Tongue (tissue), 2 donors: ENCODE data around the gene SPSB3. TPM values are rescaled to one million over a fixed set of nuclear protein-coding genes. Genes with fewer than 3 reads are reported as not detected.
A peak's percentile ranks its signal among the peaks of the same experiment; 100 is the strongest.

Experiments used
- DNase-seq: peaks from one replicate; pipeline ENCODE4 v3.0.0-alpha.2; 2015
- total RNA-seq: library from RNA; depleted of rRNA; stranded (reverse); fragments of >200 nt; gene quantifications from one replicate; pipeline ENCODE4 v1.2.3, GENCODE V29; 2014

The SPSB3 gene
- total RNA-seq: 43.5 TPM

DNA sequence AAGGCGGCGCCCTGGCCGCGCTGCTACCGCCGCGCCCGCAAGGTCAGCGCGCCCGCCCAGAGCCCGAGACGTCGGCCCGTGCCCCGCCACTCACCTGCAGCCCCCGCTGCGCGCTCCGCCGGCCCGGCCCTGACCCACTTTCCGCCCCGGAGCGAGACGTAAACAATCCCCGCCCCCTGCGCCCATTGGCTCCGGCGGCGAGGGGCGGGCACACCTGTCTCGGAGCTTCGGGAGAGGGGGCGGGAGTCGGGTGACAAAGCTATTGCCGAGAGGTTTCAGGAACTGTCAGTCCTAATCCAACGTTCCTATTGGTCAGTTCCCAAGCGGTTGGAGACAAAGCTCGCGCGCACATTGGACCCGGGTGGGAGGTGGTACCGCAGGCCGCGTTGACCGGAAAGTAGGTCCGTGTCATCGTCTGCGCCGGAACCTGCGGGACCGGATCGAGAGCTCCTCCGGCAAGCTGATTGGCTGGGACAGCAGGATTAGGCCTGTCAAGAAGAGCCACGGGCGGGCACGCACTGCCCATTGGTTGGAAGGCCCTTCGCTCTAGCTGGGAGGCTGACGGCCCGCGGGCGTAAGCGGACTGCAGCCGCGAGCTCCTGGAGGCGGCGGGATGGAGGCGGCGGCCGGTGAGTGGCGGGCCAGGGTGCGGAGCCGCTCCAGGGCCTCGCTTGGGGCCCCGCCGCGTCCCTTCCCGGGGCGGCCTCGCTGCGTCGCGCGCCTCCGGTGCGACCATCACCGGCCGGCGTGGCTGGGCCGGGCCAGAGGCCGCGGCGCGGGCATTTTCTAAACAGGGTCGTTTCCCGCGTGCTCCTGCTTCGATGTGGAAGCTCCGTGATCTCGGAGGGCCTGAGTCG lies at the start of gene SPSB3, which contains the start of gene NUBP2:
Gene SPSB3 (minus strand): TSS at position 164 of the 857 bp plus-strand sequence. CDS start 1,088 bp downstream, outside the sequence.
Gene NUBP2 (plus strand): TSS at position 553 of the 857 bp plus-strand sequence. CDS start 61 bp downstream, at position 614.
- peak; percentile 100 for DNase-seq

DNA sequence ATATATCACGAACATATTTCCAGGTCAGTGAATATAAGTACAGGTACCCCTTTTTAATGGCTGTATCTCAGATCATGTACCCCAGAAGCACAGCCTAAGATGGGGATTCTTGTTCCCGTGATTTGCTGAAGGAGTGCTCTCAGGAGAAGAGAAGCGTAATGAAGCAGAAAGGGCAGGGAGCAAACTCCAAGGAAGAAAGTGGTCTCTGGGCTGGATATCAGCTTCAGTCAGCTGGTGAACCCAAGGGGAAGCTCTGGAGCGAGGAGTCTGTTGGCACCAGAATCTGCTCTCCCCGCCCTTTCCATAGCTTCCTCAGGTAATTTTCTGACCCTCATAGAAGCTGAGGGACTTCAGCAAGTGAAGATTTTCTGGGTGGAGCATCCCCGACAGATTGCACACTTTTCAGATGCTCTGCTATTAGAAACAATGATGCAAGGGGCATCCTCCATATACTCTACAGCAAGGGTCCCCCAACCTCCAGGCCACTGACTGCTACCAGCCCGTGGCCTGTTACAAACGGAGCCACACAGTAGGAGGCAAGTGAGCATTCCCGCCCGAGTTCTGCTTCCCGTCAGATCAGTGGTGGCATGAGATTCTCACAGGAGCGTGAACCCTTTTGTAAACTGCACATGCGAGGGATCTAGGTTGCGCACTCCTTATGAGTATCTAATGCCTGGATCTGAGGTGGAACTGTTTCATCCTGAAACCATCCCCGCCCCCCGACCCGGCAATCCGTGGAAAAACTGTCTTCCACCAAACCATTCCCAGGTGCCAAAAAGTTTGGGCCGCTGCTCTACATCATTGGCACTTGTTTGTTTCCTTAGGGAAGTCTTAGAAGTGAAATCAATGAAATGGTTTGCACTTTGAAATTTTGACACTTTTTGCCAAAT lies 49.1 kb upstream of the SPSB3 start:
- DNase-seq: no peak

DNA sequence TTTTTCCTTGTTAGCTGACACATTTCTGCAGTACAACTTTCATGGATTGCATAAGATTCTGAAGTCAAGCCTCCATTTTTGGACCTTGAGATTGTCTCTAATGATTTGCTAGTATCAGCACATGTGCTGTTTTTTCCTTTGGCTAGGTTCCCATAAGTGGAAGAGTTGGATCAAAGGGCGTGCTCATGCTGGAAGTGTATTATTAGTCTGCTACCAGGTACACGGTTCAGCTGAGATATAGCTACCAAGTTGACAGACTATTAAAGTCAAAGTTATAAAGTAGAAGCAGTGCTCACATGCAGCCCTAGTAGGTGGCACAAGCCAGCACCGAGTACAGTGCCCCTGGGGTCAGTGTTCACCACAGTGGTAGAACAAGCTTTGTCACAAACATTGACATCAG lies 47.8 kb upstream of the SPSB3 start:
- DNase-seq: no peak

DNA sequence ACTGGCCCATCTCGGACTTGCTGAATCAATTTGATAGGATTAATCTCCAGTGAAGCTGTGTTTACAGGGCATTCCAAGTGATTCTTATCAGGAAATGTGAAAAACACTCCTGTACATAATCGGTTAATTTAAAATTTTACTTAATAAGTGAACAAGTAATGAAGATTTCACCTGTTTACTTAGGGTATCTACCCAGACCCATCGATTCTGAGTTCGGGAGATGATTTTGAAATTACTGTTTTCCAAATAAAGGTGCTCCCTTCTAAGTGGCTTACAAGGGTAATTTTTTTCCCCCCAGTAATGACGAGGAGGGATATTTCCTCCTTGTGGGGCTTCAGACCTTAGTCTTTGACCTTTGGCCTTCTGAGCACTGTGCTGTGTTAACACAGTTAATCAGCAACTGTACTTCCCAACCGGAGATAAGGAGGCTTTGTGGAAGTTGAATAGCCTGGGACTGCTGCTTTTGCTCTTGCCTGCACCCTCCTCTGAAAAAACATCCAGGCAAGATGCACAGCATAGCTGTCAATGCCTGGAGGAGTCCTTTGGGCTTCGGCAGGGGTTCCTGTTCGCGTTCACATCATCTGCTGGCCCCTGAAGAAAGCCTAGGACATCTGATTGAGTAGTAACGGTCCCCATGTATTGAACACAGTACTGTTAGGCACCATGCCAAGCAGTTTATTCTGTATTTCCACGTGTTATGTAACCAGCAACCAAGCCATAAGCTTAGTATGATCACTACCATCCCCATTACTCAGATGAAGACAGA lies 46.5 kb upstream of the SPSB3 start:
- no peak for DNase-seq

DNA sequence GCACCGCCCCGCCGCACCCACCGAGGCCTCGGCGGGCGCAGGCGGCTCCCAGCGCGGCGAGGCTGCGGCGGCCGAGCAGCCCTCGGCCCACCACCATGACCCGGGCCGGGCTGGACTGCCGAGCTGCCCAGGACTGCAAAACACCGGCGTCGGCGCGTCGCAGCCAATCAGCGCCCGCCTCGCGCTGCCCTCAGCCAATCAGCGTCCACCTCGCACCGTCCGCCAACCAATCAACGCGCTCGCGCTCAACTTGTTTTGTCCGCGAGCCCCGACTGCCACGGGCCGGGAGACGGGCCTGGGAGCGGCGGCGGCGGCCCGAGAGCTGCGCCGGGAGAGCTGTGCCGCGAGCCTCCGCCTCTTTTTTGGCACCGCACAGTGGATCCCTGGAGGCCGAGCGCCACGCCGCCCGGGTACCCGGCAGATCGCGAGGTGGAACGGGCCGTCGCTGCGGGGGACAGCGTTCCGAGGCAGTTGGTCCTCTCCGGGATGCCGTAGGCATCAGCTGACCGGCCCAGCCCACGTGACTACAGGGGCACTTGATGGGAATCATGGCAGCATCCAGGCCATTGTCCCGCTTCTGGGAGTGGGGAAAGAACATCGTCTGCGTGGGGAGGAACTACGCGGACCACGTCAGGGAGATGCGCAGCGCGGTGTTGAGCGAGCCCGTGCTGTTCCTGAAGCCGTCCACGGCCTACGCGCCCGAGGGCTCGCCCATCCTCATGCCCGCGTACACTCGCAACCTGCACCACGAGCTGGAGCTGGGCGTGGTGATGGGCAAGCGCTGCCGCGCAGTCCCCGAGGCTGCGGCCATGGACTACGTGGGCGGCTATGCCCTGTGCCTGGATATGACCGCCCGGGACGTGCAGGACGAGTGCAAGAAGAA lies 44.6 kb upstream of the SPSB3 start, which contains the start of the genes FAHD1 and HAGH:
Gene FAHD1 (plus strand): TSS at position 516 of the 883 bp plus-strand sequence. CDS start 33 bp downstream, at position 549.
Gene HAGH (minus strand): TSS at position 135 of the 883 bp plus-strand sequence. CDS start 38 bp downstream, at position 97.
- peak; percentile 97 for DNase-seq

DNA sequence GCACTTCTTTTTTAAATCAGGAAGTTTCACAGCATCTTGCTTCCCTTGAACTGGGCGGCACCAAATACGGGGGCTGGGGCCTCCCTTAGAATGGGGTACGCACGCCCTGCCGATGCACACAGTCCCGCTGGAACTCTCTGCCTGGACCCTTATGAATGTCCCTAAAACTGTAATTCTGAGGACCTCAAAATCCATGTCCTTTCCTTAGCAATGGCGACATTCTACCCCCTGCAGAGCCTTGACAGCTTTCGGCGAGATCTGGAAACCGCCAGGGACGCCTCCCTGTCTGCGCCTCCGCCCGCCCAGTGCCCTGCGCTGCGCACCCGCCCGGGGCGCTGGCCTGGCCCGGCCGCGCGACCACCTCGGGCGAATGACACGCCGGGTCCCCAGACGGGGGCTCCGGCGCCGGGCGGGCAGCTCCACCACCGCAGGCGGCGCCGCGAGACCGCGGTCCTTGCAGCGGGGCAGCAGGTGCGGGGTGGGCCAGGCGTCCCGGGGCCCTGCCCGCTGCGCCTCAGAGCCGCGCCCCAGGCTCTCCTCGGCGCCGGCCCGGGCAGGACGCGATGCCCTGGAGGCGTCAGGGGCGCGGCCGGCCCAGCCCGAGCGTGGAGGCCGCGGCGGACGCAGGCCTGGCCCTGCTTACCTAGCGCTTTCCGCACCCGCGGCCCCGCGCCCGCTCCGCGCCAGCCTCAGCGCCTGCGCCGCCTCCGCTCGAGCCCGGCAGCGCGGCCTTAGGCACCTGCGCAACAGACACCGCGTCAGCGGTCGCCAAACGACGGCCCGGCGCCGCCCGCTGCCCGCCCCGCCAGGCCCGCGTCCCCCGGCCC lies 43.7 kb upstream of the SPSB3 start:
- DNase-seq: no peak

DNA sequence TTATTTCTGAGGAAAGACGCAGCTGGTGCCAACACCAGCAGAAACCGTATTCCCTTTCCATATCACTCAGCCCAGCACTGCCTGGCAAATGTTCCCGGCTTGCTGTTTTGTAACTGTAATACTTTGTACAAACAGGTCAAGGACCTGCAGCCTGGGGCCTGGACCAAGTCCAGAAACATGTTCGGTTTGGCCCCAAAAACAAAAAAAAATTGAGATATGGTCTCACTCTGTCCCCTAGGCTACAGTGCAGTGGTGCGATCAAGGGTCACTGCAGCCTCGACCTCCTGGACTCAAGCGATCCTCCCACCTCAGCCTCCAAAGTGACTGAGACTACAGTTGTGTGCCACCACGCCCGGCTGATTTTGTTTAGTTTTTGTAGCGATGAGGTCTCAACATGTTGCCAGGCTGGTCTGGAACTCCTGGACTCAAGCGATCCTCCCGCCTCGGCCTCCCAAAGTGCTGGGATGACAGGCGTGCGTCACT lies 43.1 kb upstream of the SPSB3 start:
- no peak for DNase-seq

DNA sequence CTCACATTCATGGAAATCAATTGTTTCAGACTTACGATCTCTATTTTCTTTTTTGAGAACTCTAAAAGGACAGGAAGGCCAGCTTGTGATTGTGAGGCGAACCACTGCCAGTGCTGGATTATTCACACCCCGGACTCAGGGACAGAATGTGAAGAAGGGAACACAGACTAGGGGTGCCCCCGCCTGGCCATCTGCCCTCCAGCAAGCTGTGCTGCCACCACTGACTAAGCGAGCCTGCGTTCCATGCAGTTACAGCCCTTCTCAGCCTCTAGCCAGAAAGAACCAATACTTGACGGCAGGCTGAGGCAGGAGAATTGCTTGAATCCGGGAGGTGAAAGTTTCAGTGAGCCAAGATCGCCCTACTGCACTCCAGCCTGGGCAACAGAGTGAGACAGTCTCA lies 41.5 kb upstream of the SPSB3 start:
- peak; percentile 73 for DNase-seq

DNA sequence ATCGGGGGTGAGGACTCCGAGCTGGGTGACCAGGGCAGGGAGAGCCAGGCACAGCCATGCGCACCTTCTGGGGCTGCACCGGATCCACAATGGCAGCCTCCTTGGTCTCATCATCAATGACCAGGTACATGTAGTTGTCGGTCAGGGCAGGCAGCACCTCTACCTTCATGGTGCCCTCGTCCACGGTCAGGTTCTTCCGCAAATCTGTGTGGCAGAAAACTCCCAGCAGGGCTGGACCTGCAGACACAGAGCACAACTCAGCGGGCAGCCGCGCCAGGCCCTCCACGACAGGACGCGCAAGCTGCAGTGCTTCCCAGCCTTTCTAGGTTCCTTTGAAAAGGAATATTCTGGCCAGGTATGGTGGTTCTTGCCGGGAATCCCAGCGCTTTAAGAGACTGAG lies 40.4 kb upstream of the SPSB3 start:
- no peak for DNase-seq

DNA sequence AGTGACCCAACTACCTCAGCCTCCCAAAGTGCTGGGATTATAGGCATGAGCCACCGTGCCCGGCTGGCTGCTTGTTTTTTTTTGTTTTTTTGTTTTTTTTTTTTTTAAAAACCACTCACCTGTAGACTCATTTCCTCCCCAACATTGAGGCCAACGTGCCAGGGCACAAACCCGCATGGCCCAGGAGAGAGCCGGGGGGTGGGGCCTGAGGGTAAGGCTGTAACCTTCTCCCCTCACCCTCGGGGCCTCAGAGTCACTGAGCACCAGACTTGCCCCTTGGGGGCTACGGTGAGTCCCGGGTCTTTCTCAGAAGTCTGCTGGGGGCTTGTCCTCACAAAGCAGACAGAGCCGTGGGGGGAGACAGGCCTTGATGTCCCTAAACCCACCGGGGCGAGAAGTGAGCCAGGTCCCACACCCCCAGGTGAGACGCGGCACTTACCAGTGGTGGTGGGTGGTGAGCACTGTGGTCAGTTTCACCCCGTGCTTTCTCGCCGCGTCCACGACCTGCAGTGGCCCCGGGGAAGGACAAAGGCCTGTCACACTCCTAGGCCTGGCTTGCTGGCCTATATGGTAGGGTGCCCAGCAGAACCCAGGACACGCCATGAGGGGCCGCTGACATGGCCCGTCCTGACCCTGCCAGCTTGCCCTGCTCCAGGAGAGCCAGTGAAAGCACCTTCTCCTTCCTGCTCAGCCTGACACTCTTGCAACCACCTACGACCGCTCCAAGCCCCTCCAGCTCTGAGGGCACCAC lies 39.7 kb upstream of the SPSB3 start:
- no peak for DNase-seq

DNA sequence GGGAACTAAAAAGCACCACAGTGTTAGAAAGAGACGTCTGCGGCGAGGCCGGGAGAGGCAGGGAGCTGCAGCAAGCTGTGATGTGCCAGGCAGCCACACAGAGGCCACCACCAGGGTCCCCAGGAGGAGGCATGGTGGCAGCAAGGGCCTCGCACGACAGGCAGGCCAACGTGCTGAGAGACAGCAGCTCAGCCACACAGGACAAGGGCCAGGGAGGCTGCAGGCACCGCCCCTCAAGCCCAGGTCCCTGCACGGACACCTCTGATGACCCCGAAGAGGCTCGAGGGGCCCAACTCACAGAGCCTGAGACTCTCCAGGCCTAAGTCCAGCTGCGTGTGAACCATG lies 38.5 kb upstream of the SPSB3 start:
- no peak for DNase-seq

DNA sequence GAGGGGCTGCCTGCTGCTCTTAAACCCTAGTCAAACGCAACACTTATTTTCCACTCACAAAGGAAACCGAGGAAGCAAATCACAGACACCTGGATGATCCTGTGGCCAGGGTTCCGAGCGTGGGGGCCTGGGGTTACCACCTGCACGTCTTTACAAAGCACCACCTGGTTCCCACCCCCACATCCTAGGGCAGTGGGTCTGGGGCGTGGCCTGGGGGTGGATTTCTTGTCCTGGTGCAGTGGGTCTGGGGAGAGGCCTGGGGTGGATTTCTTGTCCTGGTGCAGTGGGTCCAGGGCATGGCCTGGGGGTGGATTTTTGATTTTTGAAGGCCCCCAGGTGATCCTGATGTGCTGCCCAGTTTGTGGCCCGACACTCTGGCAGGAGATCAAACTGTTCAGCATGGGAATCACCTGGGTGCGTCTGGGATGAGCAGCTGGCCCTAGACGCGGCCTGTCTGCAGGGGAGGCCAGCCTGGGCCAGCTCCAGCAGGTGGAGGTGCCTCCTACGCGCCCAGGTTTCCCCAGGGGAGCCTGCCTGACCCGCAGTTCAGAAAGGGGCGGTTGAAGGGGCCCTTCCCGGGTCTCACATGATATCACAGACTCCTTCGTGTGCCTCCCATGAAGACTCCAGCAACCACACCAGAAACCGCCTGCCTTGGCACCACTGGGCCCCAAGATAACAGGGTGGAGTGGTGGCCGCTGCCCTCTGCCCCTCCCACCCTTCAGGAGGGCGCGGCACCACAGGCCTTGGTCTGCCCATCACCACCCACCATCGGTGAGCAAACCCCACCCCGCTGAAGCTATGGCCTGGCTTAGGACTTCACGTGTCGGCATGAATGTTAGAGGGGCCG lies 38.0 kb upstream of the SPSB3 start:
- DNase-seq: peak; percentile 2

DNA sequence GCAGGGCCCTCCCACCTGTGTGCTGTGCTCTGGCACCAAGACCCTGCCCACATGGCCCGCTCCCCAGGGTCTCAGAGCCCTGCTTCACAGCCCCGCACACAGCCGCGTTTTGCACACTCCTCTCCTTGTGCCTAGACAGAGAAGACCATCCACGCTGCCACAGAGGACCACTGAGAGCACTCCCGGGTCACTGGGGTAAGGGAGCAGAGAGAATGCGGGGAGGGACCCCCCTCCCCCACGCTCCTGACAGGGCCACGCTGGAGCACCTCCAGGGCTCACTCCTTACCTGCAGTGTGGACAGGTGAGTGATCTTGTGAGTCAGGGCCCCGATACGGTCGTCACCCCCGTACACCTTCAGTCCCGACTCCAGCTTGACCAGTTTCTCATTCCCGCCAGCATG lies 37.2 kb upstream of the SPSB3 start:
- DNase-seq: no peak

DNA sequence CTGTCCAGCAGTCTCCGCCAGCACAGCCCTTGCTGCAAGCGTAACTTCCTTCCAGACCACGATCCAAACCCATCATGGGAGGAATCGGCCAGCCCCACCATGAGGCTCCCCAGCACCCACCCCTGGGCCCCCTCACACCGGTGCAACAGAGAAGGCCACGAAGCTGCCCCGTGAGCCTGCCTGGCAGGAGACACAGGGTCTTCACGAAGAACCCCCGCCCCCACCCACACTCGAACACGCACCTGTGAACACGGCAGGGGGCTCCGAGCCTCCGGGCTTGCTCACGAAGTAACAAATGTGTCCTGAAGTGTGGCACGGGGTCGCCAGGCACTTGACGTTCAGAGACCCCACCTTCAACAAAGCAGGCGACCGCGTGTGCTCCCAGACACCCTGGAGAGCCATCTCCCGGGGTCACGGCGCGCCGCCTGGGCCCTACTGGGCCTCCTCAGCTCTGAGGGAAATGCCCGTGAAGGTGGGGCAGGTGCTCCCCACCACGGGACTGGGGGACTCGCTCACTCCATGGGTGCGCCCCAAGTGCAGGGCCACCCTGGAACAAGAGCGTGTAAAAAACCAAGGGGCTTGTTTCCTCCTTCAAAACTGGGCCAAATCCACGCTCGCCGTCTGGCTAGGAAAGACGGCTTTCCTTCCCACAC lies 36.6 kb upstream of the SPSB3 start:
- no peak for DNase-seq

DNA sequence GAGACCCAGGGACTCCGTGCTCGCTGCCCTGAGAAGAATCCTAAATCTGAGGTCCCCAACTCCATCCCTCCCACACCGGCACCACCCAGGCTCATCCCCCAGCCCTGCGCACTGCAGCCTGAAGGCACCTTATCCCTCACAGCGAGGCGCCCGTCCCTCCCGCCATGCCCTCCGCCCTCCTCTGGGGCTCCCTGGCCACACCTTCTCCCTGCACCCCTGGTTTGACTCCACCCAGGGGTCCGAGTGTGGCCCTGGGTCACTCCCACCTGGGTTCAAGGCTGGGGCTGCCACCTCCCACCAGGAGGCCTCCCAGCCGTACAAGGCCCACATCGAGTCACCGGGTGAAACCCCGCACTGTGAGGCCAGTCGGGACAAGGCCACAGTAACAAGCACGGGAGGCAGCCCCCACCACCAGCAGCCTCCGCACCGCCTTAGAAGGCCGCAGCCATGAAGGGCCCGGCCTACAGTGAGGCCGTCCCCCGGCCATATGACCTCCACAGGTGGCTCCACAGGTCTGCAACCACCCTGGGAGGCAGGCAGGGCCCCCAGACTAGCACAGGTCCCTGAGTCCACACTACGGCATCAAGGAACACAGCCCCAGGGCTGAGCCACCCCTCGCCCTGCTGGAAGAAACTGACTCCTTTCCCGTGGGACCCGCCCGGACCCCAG lies 36.0 kb upstream of the SPSB3 start:
- DNase-seq: no peak

DNA sequence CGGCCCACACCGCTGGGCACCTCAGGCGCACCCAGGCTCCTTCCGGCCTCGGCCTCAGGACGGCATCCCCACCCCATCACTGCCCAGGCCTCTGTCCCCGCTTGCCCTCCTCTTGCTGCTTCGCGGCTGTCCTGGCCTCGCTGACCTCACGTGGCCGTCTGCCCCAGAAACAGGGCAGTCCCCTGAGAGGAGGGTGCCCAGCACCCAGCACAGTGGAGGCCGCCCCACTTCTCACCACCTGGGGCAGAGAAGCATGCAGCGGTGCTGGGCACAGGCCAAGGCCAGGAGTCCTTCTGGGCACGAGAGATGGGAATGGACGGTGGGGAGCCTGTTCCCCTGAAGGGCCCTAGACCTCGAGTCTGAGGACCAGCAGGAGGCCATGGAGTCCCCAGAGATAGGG lies 35.3 kb upstream of the SPSB3 start:
- no peak for DNase-seq

DNA sequence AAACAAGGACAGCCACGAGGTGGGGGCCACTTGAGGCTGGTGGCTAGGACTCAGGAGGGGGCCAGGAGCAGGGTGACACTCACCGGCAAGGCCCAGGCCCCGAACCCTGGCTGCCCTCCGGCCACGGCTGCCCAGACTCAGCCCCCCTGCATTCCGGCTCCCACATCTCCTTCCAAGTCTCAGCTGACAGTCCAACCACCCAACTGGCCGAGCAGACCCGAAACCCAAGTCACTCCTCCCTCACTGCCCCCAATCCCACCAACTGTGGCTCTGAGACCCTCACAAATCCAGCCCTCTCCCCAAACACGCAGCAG lies 34.9 kb upstream of the SPSB3 start:
- no peak for DNase-seq
